Liver (tissue), 3 donors: ENCODE data around the gene HSD3B7.

Experiments used
- FOXA2 ChIP-seq: IDR thresholded peaks from 2 replicates; pipeline ENCODE4 v1.6.1; 2016; ENCODE audit warnings: antibody characterized with exemption
- GABPA ChIP-seq, 2 donors: IDR thresholded peaks in 1 of 2; conservative IDR thresholded peaks in 1 of 2; 2 replicates each; pipeline ENCODE4 v1.6.1; 2016; ENCODE audit warnings: antibody characterized with exemption in 2 of 2, mild to moderate bottlenecking in 1 of 2, moderate library complexity in 1 of 2
- SP1 ChIP-seq: IDR thresholded peaks from 2 replicates; pipeline ENCODE4 v1.6.1; 2018; ENCODE audit warnings: antibody characterized with exemption, mild to moderate bottlenecking
- YY1 ChIP-seq: IDR thresholded peaks from 2 replicates; pipeline ENCODE4 v1.6.1; 2016; ENCODE audit warnings: antibody characterized with exemption, mild to moderate bottlenecking
- TF ChIP-seq, protein P1 (sequence below): IDR thresholded peaks from 2 replicates; pipeline ENCODE4 v1.6.1; 2016; ENCODE audit warnings: antibody characterized with exemption
- TF ChIP-seq, protein P2 (sequence below): fragments of 150-350 bp; IDR thresholded peaks from 2 replicates; pipeline ENCODE4 v1.5.1; 2017; ENCODE audit warnings: improper control_type of control experiment, low read depth, low read length; ENCODE audit not compliant: missing input control
- TF ChIP-seq, protein P3 (sequence below): IDR thresholded peaks from 2 replicates; pipeline ENCODE4 v1.6.1; 2016; ENCODE audit warnings: antibody characterized with exemption
- donor health status: healthy.
- donor health status: healthy.

DNA sequence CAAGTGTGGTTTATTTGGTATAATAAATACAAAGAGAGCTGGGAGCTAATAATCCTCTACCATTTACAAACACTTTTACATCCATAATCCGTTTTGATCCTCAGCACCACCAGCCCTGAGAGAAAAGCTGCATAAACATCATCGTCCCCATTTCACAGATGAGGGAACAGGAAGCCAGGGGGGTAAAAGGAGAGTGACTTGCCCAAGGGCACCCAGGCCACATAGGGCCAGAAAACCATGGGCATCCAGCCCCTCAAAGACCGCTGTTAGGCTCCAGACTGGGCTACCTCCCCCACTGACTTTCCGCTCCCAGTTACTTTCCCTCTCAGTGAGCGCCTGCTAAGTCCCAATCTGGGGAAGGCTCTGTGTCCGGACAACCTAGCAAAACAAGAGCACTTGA is 18.7 kb downstream of the HSD3B7 start:
- TF ChIP-seq, protein P1, sequence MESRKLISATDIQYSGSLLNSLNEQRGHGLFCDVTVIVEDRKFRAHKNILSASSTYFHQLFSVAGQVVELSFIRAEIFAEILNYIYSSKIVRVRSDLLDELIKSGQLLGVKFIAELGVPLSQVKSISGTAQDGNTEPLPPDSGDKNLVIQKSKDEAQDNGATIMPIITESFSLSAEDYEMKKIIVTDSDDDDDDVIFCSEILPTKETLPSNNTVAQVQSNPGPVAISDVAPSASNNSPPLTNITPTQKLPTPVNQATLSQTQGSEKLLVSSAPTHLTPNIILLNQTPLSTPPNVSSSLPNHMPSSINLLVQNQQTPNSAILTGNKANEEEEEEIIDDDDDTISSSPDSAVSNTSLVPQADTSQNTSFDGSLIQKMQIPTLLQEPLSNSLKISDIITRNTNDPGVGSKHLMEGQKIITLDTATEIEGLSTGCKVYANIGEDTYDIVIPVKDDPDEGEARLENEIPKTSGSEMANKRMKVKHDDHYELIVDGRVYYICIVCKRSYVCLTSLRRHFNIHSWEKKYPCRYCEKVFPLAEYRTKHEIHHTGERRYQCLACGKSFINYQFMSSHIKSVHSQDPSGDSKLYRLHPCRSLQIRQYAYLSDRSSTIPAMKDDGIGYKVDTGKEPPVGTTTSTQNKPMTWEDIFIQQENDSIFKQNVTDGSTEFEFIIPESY = no peak
- TF ChIP-seq, protein P2, sequence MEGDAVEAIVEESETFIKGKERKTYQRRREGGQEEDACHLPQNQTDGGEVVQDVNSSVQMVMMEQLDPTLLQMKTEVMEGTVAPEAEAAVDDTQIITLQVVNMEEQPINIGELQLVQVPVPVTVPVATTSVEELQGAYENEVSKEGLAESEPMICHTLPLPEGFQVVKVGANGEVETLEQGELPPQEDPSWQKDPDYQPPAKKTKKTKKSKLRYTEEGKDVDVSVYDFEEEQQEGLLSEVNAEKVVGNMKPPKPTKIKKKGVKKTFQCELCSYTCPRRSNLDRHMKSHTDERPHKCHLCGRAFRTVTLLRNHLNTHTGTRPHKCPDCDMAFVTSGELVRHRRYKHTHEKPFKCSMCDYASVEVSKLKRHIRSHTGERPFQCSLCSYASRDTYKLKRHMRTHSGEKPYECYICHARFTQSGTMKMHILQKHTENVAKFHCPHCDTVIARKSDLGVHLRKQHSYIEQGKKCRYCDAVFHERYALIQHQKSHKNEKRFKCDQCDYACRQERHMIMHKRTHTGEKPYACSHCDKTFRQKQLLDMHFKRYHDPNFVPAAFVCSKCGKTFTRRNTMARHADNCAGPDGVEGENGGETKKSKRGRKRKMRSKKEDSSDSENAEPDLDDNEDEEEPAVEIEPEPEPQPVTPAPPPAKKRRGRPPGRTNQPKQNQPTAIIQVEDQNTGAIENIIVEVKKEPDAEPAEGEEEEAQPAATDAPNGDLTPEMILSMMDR = no peak
- TF ChIP-seq FOXA2 (no peak), GABPA (IDR thresholded peaks at IDR 0.05 in 1 of 2, conservative IDR thresholded peaks at IDR 0.05 in 1 of 2) (no peak), SP1 (no peak), YY1 (no peak)
- TF ChIP-seq, protein P3, sequence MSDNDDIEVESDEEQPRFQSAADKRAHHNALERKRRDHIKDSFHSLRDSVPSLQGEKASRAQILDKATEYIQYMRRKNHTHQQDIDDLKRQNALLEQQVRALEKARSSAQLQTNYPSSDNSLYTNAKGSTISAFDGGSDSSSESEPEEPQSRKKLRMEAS = no peak
